Nephron progenitor cell (in vitro differentiated cells): ENCODE measurements around the gene PARP8.

Experiments
- DNase-seq: peaks from one replicate; pipeline ENCODE4 v3.0.0; 2021
- H3K27ac Mint-ChIP-seq: 2 replicates; pipeline ENCODE4 v1.8.0; 2021; ENCODE audit warnings: mild to moderate bottlenecking, moderate library complexity, mixed read lengths
- H3K27me3 Mint-ChIP-seq: 2 replicates; pipeline ENCODE4 v1.8.0; 2021; ENCODE audit warnings: mild to moderate bottlenecking, low read depth, mixed read lengths; ENCODE audit not compliant: poor library complexity
- H3K36me3 Mint-ChIP-seq: 2 replicates; pipeline ENCODE4 v1.8.0; 2021; ENCODE audit warnings: low read depth, mixed read lengths
- H3K4me1 Mint-ChIP-seq: 2 replicates; pipeline ENCODE4 v1.8.0; 2021; ENCODE audit warnings: mixed read lengths
- H3K4me3 Mint-ChIP-seq: 2 replicates; pipeline ENCODE4 v1.8.0; 2021; ENCODE audit warnings: mild to moderate bottlenecking, moderate library complexity, mixed read lengths
- H3K9me3 Mint-ChIP-seq: 2 replicates; pipeline ENCODE4 v1.8.0; 2021; ENCODE audit warnings: mild to moderate bottlenecking, moderate library complexity, mixed read lengths
- TF ChIP-seq, protein P1 (sequence below): fragments of 200-600 bp; sonication (generic); IDR thresholded peaks from 2 replicates; pipeline ENCODE4 v1.5.0; 2021; ENCODE audit warnings: antibody characterized with exemption

Gene PARP8

DNA sequence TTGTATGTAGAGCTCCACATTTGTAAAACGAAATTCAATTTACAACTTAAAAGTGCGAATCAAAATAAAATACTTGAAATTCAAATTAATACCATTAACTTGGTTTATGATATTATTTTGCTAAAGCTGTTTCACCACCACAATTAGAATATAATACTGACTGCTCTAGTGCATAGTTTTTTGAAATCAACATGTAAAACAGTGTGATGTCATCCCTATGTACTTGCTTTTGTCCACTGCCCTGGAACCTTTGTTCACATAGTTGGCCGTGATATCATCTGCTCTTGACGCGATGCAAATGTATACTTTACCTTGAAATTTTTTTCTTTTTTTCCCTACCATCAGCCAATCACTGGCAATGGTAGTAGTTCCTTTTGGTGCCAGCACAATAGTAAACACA lies 125.4 kb downstream of the PARP8 start:
- no peaks in the 10 kb centered on the region for H3K27me3 Mint-ChIP-seq
- no peaks in the 10 kb centered on the region for H3K4me1 Mint-ChIP-seq
- H3K27ac Mint-ChIP-seq: no peak overlapping the region

DNA sequence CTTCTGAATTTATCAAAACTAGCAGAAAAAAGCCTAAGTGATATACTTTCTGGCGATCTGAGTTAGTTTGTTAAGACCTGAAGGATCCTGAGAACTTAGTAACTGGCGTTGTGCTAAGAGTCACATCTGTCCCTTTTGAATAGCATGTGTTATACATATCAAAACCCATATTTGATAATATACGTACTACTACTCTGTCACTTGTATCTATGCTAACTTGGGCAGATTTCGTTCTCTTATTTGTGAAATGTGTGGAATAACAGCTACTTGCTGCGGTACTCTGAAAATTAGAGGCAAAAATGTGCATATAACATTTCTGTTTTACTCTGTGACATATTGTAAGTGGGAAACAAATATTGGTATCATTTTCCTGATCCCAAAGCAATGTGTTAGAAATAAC lies 126.4 kb downstream of the PARP8 start:
- no peak for DNase-seq
- Mint-ChIP-seq H3K36me3 (peaks cover 53% of the 10 kb centered on the region), H3K4me1 (no peaks in the 10 kb centered on the region), H3K9me3 (no peaks in the 10 kb centered on the region), H3K27me3 (no peaks in the 10 kb centered on the region), H3K4me3 (no peak overlapping the region), H3K27ac (no peak overlapping the region)
- TF ChIP-seq, protein P1, sequence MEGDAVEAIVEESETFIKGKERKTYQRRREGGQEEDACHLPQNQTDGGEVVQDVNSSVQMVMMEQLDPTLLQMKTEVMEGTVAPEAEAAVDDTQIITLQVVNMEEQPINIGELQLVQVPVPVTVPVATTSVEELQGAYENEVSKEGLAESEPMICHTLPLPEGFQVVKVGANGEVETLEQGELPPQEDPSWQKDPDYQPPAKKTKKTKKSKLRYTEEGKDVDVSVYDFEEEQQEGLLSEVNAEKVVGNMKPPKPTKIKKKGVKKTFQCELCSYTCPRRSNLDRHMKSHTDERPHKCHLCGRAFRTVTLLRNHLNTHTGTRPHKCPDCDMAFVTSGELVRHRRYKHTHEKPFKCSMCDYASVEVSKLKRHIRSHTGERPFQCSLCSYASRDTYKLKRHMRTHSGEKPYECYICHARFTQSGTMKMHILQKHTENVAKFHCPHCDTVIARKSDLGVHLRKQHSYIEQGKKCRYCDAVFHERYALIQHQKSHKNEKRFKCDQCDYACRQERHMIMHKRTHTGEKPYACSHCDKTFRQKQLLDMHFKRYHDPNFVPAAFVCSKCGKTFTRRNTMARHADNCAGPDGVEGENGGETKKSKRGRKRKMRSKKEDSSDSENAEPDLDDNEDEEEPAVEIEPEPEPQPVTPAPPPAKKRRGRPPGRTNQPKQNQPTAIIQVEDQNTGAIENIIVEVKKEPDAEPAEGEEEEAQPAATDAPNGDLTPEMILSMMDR: no peak

More for the DNA sequence above, 125.4 kb downstream of the PARP8 start:
- no peaks in the 10 kb centered on the region for H3K9me3 Mint-ChIP-seq
- H3K36me3 Mint-ChIP-seq: peaks cover 49% of the 10 kb centered on the region
- no peak for DNase-seq
- TF ChIP-seq, protein P1: no peak
- no peak overlapping the region for H3K4me3 Mint-ChIP-seq

DNA sequence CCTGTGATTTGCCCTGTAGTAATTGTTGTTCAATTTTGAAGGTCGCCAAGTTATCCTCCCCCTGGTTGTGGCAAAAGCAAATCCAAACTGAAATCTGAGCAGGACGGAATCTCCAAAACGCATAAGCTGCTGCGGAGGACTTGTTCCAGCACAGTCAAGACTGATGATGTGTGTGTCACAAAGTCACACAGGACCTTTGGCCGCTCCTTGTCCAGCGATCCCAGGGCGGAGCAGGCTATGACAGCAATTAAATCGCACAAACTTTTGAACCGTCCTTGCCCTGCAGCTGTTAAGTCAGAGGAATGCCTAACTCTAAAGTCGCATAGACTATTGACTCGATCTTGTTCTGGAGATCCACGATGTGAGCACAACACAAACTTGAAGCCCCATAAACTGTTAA lies 128.4 kb downstream of the PARP8 start:
- TF ChIP-seq, protein P1: no peak
- Mint-ChIP-seq H3K27me3 (no peaks in the 10 kb centered on the region), H3K4me1 (no peaks in the 10 kb centered on the region), H3K9me3 (peaks cover 7% of the 10 kb centered on the region), H3K4me3 (no peak overlapping the region), H3K36me3 (peaks cover 64% of the 10 kb centered on the region), H3K27ac (no peak overlapping the region)
- DNase-seq: no peak

DNA sequence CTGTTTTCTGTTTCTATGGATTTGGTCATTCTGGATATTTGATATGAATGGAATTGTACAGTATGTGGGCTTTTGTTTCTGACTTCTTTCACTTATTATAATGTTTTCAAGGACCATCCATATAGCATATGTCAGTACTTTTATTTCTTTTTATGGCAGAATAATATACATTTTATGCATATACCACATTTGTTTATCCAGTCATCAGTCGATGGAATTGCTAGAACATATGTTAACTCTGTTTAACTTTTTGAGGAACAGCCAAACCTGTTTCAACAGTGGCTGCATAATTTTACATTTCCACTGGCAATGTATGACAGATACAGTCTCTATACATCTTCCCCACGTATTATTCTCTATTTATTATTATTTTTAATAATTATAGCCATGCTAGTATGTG lies 131.6 kb downstream of the PARP8 start:
- Mint-ChIP-seq H3K27me3 (no peaks in the 10 kb centered on the region), H3K4me1 (no peaks in the 10 kb centered on the region), H3K36me3 (peaks cover 74% of the 10 kb centered on the region), H3K9me3 (peaks cover 27% of the 10 kb centered on the region), H3K27ac (no peak overlapping the region), H3K4me3 (no peak overlapping the region)
- TF ChIP-seq, protein P1: no peak
- DNase-seq: no peak

DNA sequence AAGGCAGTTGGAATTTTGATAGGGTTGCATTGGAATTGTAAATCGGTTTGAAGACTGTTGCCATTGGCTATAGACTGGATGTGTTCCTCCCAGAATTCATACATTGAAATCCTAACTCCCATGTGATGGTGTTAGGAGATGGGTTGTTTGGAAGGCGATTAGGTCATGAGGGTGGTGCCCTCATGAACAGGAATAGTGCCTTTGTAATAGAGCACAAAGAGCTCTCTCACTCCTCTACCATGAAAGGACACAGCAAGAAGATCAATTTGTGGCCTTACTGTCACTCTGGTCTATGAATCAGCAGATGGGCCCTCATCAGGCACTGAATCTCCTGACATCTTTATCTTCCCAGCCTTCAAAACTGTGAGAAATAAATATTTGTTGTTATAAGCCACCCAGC lies 133.2 kb downstream of the PARP8 start:
- Mint-ChIP-seq H3K27ac (no peak overlapping the region), H3K4me1 (no peaks in the 10 kb centered on the region), H3K4me3 (no peak overlapping the region), H3K36me3 (peaks cover 85% of the 10 kb centered on the region), H3K27me3 (no peaks in the 10 kb centered on the region), H3K9me3 (peaks cover 39% of the 10 kb centered on the region)
- TF ChIP-seq, protein P1: no peak
- no peak for DNase-seq

DNA sequence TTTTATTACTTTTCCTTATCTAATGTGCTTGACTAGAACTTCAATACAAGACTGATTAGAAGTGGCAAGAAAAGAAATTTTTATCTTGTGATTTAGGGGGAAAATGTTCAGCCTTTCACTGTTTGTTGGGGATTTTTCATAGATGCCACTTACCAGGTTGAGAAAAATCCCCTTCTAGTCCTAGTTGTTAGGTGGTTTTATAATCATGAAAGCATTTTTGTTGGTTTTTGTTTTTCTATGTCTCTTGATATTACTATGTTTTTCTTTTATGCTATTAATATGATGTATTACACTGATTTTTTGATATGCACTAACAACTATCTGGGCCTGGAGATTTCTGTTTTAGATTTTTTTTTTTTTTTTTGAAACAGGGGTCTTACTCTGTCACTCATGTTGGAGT lies 134.0 kb downstream of the PARP8 start:
- DNase-seq: no peak
- TF ChIP-seq, protein P1: no peak
- H3K4me1 Mint-ChIP-seq: no peaks in the 10 kb centered on the region
- H3K27ac Mint-ChIP-seq: no peak overlapping the region
- no peak overlapping the region for H3K4me3 Mint-ChIP-seq
- H3K27me3 Mint-ChIP-seq: no peaks in the 10 kb centered on the region
- peaks cover 39% of the 10 kb centered on the region for H3K9me3 Mint-ChIP-seq
- H3K36me3 Mint-ChIP-seq: peaks cover 77% of the 10 kb centered on the region
